Lung microvascular endothelial cell (primary cell): ENCODE data around the gene SERPINB2. TPM values are rescaled to one million over a fixed set of nuclear protein-coding genes. Genes with fewer than 3 reads are reported as not detected.

Source experiments
- DNase-seq, 2 donors: peaks; one replicate each; pipeline versions ENCODE4 v3.0.0 to v3.0.0-alpha.2; 2010; ENCODE audit warnings: low read depth in 2 of 2
- total RNA-seq: library from RNA; depleted of rRNA; stranded (reverse); fragments of >200 nt; gene quantifications from 2 replicates; pipeline ENCODE4 v1.2.1, GENCODE V29; 2014

The SERPINB2 gene
- total RNA-seq = 0.20 and 0.22 TPM in 2 replicates

GRCh38 chr18:63887424-63887823 is at the start of gene SERPINB2:
Gene SERPINB2, plus strand, starts transcription at chr18:63887705. Its CDS starts 3,740 bp downstream, at chr18:63891445.
- DNase-seq = no peak

- DNase-seq = no peak
Observed at GRCh38 chr18:63843008-63843407, 44.5 kb upstream of the SERPINB2 start.

GRCh38 chr18:63844254-63844653 is 43.3 kb upstream of the SERPINB2 start:
- peak; percentile 12 to 41 for DNase-seq

DNA sequence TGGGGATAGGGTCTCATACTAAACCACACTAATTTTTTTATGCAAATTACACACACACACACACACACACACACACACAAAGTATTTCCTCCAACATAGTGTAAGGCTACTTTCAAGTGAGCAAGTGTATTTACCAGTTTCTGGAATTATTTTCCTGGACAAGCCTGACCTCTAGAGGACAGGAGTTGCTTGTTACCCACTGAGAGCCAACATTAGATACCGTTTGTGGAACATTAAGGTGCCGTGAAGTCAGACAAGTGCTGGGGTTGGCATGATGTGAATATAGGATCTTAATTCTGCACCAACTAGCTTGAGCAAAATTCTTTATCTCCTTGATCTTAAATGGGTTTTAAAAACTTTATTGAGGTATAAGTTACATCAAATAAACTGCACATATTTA is 39.3 kb upstream of the SERPINB2 start:
- peak; percentile 65 to 66 for DNase-seq

DNA sequence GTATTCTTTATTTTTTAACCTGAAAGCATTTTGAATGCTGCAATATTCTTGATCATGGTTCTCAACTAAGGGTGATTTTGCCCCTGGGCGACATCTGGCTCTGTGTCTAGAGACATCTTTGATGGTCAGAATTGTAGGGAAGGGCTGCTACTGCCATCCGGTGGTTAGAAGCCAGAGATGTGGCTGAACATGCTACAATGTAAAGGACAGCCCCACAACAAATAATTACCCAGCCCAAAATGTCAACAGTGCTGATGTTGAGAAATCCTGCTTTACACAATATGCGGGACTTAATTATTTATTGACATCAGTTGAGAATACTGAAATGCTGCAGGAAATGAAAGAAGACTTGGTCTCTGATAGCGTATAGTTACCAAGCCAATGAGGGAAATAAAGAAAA is 37.5 kb upstream of the SERPINB2 start:
- peak in 1 of 2 donors; percentile 3 for DNase-seq

DNA sequence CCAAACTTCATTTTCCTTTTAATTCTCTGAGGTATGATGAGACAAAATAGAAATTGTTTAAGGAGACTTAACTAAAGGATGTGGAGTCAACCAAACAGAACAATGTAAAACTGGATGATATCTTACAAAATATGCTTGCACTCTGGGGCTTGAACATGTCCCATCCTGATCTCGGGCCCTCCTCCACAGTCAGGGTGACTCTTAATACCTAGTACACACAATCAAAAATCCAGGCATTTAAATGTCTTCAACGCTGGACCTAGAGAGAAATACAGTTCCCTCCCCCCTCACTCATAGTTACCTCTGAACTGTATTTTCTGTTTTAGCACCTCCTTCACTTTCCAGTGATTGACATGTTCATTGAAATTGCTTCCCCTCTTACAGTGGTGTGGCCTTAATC is 36.9 kb upstream of the SERPINB2 start:
- DNase-seq = no peak

GRCh38 chr18:63858456-63858855 is 29.0 kb upstream of the SERPINB2 start:
- DNase-seq = no peak

- no peak for DNase-seq
Observed at GRCh38 chr18:63859781-63860475, 27.6 kb upstream of the SERPINB2 start.

DNA sequence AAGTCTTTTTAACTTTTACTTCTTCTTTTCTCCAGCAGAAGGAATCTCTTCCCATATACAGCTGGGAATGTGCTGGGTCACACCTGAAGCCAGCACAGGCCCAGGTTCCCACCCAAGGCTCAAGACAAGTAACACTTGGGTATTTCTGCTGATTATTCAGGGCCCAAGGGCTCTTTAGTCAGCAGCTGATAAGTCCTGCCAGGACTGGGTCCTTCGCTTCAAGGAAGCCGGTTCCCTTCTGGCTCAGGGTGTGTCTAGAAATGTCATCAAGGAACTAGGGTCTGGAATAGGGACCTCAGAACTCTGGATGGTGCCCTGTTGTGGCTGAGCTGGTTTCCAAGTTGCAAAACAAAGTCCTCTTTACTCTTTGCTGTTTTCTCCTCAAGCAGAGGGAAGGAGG is 27.0 kb upstream of the SERPINB2 start:
- no peak for DNase-seq

DNA sequence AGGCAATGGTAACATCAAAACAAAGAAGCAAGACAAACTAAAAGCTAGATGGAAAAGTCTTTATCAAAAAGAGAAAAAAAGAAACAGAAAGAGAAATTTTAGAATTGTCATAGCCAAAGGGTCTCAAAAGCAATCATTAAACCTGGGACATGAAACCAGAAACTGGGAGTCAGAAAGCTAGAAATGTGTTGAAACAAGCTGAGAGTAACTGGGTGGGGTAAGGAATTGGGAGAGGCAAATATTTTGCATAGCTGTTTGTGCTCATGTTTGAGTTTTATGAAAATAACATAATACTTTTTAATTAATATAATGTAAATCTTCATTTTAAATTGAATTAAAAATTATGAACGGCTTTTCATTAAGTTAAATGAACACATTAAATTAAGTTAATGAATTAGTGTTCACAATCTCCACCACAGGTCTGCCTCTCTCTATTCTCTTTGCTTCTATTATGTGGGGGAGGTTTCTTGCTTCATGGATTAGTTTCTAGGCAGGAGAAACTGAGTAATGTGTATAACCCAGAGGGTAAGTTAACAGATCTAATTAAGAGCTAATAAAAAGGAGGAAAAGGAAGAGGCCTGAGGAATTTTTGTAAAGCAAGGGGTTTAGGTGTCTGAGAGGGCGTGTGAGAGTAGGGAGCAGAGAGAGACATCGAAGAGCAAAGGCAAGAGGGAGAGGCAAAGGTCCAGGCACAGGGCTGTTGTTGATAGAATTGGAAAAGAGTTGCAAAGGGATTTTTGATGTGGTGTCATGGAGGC is 20.0 kb upstream of the SERPINB2 start:
- DNase-seq = no peak

DNA sequence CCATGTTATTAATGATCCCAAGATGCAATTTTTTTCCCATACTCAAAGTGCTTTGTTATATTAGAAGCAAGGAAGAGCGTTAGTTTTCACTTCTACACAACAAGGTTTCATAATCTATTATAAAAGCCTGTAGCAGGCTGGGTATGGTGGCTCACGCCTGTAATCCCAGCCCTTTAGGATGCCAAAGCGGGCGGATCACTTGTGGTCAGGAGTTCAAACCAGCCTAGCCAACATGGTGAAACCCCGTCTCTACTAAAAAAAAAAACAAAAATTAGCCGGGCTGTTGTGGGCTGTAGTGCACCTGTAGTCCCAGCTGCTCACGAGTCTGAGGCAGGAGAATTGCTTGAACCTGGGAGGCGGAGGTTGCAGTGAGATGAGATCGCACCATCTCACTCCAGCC is 19.0 kb upstream of the SERPINB2 start:
- DNase-seq = no peak

DNA sequence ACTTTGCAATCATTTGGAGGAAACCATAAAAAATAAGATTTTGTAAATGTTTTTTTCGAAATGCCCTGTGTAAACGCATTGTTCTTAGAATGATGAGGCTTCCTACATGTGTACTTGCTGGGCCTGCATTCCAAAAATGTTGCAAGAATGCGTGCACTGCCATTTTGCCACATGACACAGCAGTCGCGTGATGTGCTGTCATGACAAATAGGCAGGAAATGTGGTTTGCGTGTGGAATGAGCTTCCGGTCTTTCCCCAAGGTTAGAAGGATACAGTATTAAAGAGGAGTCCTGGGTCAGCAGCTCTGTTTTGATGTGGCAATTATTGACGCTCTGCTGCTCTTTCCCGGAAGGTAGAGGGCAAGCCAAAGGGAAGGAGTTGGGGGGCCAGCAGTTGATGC is 18.1 kb upstream of the SERPINB2 start:
- DNase-seq = peak; percentile 38 to 77

GRCh38 chr18:63869851-63870250 is 17.7 kb upstream of the SERPINB2 start:
- peak in 1 of 2 donors; percentile 14 for DNase-seq

GRCh38 chr18:63871836-63872235 is 15.7 kb upstream of the SERPINB2 start:
- DNase-seq = no peak

GRCh38 chr18:63872586-63872985 is 14.9 kb upstream of the SERPINB2 start:
- DNase-seq = no peak

DNA sequence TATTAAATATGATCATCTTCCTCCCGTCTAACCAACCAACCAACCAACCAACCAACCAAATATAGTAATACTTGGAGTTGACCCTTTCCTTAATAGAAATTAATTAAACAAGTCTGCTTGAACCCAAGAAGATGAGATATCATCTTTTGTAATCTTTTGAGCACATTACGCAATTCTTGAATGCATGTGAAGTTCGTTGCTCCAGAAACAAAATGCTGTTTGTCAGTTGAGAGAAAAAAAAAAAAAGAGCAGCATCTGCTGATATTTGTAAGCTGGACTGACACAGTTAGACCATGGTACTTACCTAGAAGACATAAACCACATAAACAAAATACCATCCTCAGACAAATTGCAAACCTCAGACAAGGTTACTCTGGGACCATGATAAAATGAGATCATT is 9.2 kb upstream of the SERPINB2 start:
- DNase-seq = no peak

- DNase-seq = no peak
Observed at GRCh38 chr18:63878925-63879324, 8.6 kb upstream of the SERPINB2 start.

- peak; percentile 8 to 10 for DNase-seq
Observed at GRCh38 chr18:63879709-63880108, 7.8 kb upstream of the SERPINB2 start.

- DNase-seq = peak; percentile 29 to 37
Observed at GRCh38 chr18:63881851-63882250, 5.7 kb upstream of the SERPINB2 start.

- peak; percentile 12 to 85 for DNase-seq
Observed at GRCh38 chr18:63882333-63883141, 5.0 kb upstream of the SERPINB2 start.

DNA sequence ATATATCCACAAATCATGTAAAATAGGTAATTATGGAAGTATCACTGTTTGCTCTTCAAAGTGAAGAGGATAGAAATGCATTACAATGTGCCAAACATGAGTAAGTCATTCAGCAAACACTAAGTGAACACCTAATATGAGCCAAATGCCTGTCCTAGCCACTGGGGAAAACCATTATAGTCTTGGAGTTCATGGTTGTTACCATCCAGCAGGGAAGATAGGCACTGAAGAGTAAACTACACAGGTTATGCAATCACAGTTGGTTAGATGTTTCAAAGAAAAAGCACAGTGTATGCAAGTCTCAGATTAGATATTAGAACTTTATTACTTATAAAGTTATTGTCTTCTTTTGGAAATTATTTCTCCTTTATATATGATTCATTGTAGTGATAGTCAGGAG is 3.9 kb upstream of the SERPINB2 start:
- DNase-seq = no peak
